ENCODE measurements around the gene PLN. TPM values are rescaled to one million over a fixed set of nuclear protein-coding genes. Genes with fewer than 3 reads are reported as not detected.
A peak's percentile ranks its signal among the peaks of the same experiment; 100 is the strongest.

PLN gene
- total RNA-seq, 1 experiment from 2014 or later = not detected

DNA sequence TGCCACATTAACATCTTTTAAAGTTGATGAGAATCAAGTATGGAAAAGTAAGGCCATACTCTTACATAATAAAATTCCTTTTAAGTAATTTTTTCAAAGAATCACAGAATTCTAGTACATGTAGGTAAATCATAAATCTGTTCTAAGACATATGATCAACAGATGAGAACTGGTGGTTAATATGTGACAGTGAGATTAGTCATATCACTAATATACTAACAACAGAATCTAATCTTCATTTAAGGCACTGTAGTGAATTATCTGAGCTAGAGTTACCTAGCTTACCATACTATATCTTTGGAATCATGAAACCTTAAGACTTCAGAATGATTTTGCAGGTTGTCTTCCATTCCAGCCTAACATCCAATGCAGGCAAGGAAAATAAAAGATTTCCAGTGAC is 11.6 kb downstream of the PLN start:
- Histone ChIP-seq H3K9me2 (replicated peaks; ENCODE audit: insufficient read depth, low read length) (no peaks in the 10 kb centered on the region), H3K4me1 (ENCODE audit: low read length) (no peaks in the 10 kb centered on the region), H3K9me3 (ENCODE audit: low read length) (no peaks in the 10 kb centered on the region), H3K27me3 (ENCODE audit: low read length) (no peaks in the 10 kb centered on the region), H3K36me3 (ENCODE audit: insufficient read depth, low read length) (no peaks in the 10 kb centered on the region), H3K4me2 (ENCODE audit: low read depth, low read length, poor library complexity, severe bottlenecking) (no peak overlapping the region), H3K79me2 (ENCODE audit: low read length) (no peaks in the 10 kb centered on the region), H3K9ac (ENCODE audit: low read length) (no peak overlapping the region), H3K4me3 (ENCODE audit: low read length) (no peak overlapping the region), H2AFZ (ENCODE audit: low read length) (no peak overlapping the region), H4K20me1 (ENCODE audit: insufficient read depth, low read depth, low read length) (peaks cover under 1% of the 10 kb centered on the region; the same call in 1 of the 2 replicates), H3K27ac (ENCODE audit: low read length) (no peak overlapping the region)
- no peak for DNase-seq

DNA sequence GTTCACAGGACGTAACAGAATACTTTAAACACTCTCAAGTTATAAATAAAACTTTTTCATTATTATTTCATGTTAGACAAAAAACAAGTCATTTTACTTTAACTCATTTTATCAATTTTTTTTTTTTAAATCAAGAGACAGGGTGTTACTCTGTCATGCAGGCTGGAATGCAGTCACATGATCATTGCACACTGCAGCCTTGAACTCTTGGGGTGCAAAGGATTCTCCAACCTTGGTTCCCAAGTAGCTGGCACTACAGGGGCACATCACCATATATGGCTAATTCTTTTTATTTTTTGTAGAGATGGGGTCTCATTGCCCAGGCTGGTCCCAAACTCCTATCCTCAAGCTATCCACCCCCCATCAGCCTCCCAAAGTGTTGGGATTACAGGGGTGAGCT is 14.2 kb downstream of the PLN start:
- H3K9me3 ChIP-seq (ENCODE audit: low read length) = no peaks in the 10 kb centered on the region
- H2AFZ ChIP-seq (ENCODE audit: low read length) = no peak overlapping the region
- H3K36me3 ChIP-seq (ENCODE audit: insufficient read depth, low read length) = no peaks in the 10 kb centered on the region
- no peaks in the 10 kb centered on the region for H3K27me3 ChIP-seq (ENCODE audit: low read length)
- no peak overlapping the region for H3K9ac ChIP-seq (ENCODE audit: low read length)
- no peak overlapping the region for H3K4me2 ChIP-seq (ENCODE audit: low read depth, low read length, poor library complexity, severe bottlenecking)
- no peak overlapping the region for H3K27ac ChIP-seq (ENCODE audit: low read length)
- no peak overlapping the region for H3K4me3 ChIP-seq (ENCODE audit: low read length)
- H3K79me2 ChIP-seq (ENCODE audit: low read length) = no peaks in the 10 kb centered on the region
- no peaks in the 10 kb centered on the region; the same call in 1 of the 2 replicates for H4K20me1 ChIP-seq (ENCODE audit: insufficient read depth, low read depth, low read length)
- no peak for DNase-seq
- no peaks in the 10 kb centered on the region for H3K4me1 ChIP-seq (ENCODE audit: low read length)
- no peaks in the 10 kb centered on the region for H3K9me2 ChIP-seq (replicated peaks; ENCODE audit: insufficient read depth, low read length)

DNA sequence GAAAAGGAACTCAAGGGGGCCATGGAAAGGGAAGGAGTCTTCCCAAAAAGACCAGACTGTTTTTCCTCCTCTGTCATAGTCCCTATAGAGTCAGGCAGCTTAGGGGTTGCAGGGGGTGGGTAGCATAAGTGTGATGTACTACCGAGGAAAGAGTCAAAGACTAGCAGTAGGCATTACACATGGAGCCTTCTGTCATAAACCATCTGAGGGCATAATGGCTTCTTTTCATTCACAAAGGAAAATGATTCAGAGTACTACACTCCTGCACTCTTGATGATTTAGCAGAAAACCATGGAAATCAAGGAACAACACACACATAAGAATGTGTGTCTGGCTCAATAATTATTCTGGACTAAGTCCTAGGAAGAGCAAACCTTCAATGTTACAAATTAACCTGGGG is 14.9 kb downstream of the PLN start:
- Histone ChIP-seq H3K9me3 (ENCODE audit: low read length) (no peaks in the 10 kb centered on the region), H2AFZ (ENCODE audit: low read length) (no peak overlapping the region), H3K4me3 (ENCODE audit: low read length) (no peak overlapping the region), H3K79me2 (ENCODE audit: low read length) (no peaks in the 10 kb centered on the region), H3K4me1 (ENCODE audit: low read length) (no peaks in the 10 kb centered on the region), H3K9me2 (replicated peaks; ENCODE audit: insufficient read depth, low read length) (no peaks in the 10 kb centered on the region), H3K27ac (ENCODE audit: low read length) (no peak overlapping the region), H3K27me3 (ENCODE audit: low read length) (no peaks in the 10 kb centered on the region), H4K20me1 (ENCODE audit: insufficient read depth, low read depth, low read length) (no peaks in the 10 kb centered on the region; the same call in 1 of the 2 replicates), H3K4me2 (ENCODE audit: low read depth, low read length, poor library complexity, severe bottlenecking) (no peak overlapping the region), H3K36me3 (ENCODE audit: insufficient read depth, low read length) (no peaks in the 10 kb centered on the region), H3K9ac (ENCODE audit: low read length) (no peak overlapping the region)
- no peak for DNase-seq

DNA sequence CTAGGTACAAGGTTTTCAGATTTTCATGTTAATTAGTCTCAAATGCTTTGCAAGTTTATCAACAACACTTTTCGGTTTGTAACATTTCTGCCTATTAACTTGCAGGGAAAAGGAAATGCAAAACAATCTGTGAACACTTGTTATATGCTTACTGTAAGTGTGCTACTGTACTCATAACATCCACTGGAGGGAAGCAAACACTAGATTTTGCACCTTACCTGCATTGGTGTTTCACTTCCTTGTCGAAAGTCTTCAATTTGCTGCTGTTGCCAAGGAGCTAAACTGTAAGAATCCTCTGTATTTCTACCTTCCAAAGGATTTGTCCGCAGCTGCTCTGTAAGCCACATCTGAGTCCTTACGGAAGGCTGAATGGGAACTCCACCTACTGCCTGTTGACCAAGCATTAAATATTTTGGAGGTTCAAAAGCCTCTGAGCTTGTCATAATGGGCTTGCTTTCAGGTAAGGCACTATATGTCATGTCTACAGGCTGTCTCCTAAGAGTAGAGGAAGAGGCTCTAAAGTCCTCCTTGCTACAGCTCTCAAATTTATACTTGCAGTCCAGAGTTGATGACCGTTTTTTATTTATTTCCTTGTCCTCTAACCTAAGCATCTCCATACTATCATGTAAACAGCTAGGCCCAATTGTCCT is 17.3 kb downstream of the PLN start:
- DNase-seq = peak; percentile 87
- Histone ChIP-seq H3K4me3 (ENCODE audit: low read length) (no peak overlapping the region), H3K27ac (ENCODE audit: low read length) (no peak overlapping the region), H3K36me3 (ENCODE audit: insufficient read depth, low read length) (no peaks in the 10 kb centered on the region), H3K27me3 (ENCODE audit: low read length) (no peaks in the 10 kb centered on the region), H3K4me2 (ENCODE audit: low read depth, low read length, poor library complexity, severe bottlenecking) (no peak overlapping the region), H3K9me2 (replicated peaks; ENCODE audit: insufficient read depth, low read length) (no peaks in the 10 kb centered on the region), H3K79me2 (ENCODE audit: low read length) (no peaks in the 10 kb centered on the region), H3K4me1 (ENCODE audit: low read length) (no peaks in the 10 kb centered on the region), H3K9me3 (ENCODE audit: low read length) (no peaks in the 10 kb centered on the region), H4K20me1 (ENCODE audit: insufficient read depth, low read depth, low read length) (peaks cover 5% of the 10 kb centered on the region; the same call in 1 of the 2 replicates), H2AFZ (ENCODE audit: low read length) (no peak overlapping the region), H3K9ac (ENCODE audit: low read length) (no peak overlapping the region)

DNA sequence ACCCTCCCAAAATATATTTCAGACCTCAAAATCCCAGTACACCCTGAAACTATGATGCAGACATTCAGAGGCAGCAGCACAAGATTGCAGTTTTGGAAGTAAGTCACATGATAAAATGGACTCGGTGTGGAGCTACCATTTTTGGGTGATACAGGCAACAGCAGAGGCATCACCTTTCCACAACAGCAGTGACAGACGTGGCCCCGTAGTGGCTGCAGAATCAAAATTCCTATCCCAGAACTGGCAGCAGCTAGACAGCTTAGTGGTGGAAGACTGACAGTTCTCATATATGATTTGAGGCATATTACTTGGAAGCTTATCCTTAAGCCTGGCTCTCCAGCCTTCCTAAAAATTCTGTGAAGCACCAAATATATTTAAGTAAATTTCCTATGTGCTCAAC is 19.9 kb downstream of the PLN start:
- Histone ChIP-seq H3K4me1 (ENCODE audit: low read length) (no peaks in the 10 kb centered on the region), H3K9me3 (ENCODE audit: low read length) (no peaks in the 10 kb centered on the region), H3K9ac (ENCODE audit: low read length) (no peak overlapping the region), H3K4me2 (ENCODE audit: low read depth, low read length, poor library complexity, severe bottlenecking) (no peak overlapping the region), H3K27me3 (ENCODE audit: low read length) (no peaks in the 10 kb centered on the region), H2AFZ (ENCODE audit: low read length) (no peak overlapping the region), H4K20me1 (ENCODE audit: insufficient read depth, low read depth, low read length) (peaks cover 5% of the 10 kb centered on the region; the same call in 1 of the 2 replicates), H3K27ac (ENCODE audit: low read length) (no peak overlapping the region), H3K4me3 (ENCODE audit: low read length) (no peak overlapping the region), H3K36me3 (ENCODE audit: insufficient read depth, low read length) (no peaks in the 10 kb centered on the region), H3K79me2 (ENCODE audit: low read length) (no peaks in the 10 kb centered on the region), H3K9me2 (replicated peaks; ENCODE audit: insufficient read depth, low read length) (no peaks in the 10 kb centered on the region)
- no peak for DNase-seq

DNA sequence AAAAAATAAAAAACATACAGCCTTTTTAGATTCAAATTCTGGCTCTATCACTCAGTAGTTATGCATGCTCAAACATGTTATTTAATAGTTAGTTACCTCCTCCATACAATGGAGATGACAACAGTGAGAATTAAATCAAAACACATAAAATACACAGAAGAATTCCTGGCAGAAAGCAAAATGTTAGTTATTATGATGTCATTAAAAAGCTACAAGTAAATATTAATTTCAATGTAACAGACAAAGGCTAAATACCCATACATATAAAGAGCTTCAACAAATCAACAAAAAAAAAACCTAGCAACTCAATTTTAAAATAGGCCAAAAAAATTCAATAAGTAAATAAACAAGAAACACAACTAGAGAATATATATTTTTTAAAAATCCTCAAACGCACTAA is 21.4 kb downstream of the PLN start:
- no peaks in the 10 kb centered on the region for H3K4me1 ChIP-seq (ENCODE audit: low read length)
- H3K79me2 ChIP-seq (ENCODE audit: low read length) = no peaks in the 10 kb centered on the region
- no peak overlapping the region for H3K4me2 ChIP-seq (ENCODE audit: low read depth, low read length, poor library complexity, severe bottlenecking)
- no peak for DNase-seq
- peaks cover 8% of the 10 kb centered on the region for H3K9me3 ChIP-seq (ENCODE audit: low read length)
- H3K4me3 ChIP-seq (ENCODE audit: low read length) = no peak overlapping the region
- H3K9ac ChIP-seq (ENCODE audit: low read length) = no peak overlapping the region
- no peak overlapping the region for H3K27ac ChIP-seq (ENCODE audit: low read length)
- H3K36me3 ChIP-seq (ENCODE audit: insufficient read depth, low read length) = no peaks in the 10 kb centered on the region; the same call in 1 of the 2 replicates
- H4K20me1 ChIP-seq (ENCODE audit: insufficient read depth, low read depth, low read length) = 0 out of 2 replicates have a peak, but pooled peaks cover 5% of the 10 kb centered on the region
- no peak overlapping the region for H2AFZ ChIP-seq (ENCODE audit: low read length)
- no peaks in the 10 kb centered on the region for H3K9me2 ChIP-seq (replicated peaks; ENCODE audit: insufficient read depth, low read length)
- H3K27me3 ChIP-seq (ENCODE audit: low read length) = no peaks in the 10 kb centered on the region

DNA sequence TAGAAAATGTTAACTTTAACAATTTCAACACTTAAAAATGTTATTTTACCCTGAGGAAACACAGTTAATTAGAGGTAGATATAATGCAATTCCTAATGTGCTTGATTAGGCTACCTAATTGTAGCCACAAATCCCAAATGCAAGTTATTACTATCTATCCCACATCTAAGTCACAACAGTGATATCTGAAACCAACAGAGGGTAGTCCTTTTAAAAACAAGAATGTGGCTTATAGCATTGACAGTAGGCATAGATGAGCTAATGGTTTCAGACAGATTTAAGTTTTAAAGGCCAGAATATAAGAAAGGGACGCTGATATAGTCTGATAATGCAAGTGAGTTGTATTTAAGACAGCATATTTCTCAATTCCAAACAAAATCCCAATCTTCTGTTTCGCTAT is 23.0 kb downstream of the PLN start:
- Histone ChIP-seq H3K9ac (ENCODE audit: low read length) (no peak overlapping the region), H3K4me1 (ENCODE audit: low read length) (no peaks in the 10 kb centered on the region), H3K27ac (ENCODE audit: low read length) (no peak overlapping the region), H3K4me3 (ENCODE audit: low read length) (no peak overlapping the region), H3K27me3 (ENCODE audit: low read length) (no peaks in the 10 kb centered on the region), H2AFZ (ENCODE audit: low read length) (no peak overlapping the region), H3K79me2 (ENCODE audit: low read length) (no peaks in the 10 kb centered on the region), H3K36me3 (ENCODE audit: insufficient read depth, low read length) (no peaks in the 10 kb centered on the region; the same call in 1 of the 2 replicates), H3K9me2 (replicated peaks; ENCODE audit: insufficient read depth, low read length) (no peaks in the 10 kb centered on the region), H3K9me3 (ENCODE audit: low read length) (peaks cover 18% of the 10 kb centered on the region), H4K20me1 (ENCODE audit: insufficient read depth, low read depth, low read length) (0 out of 2 replicates have a peak, but pooled peaks cover 5% of the 10 kb centered on the region), H3K4me2 (ENCODE audit: low read depth, low read length, poor library complexity, severe bottlenecking) (no peak overlapping the region)
- DNase-seq = no peak

DNA sequence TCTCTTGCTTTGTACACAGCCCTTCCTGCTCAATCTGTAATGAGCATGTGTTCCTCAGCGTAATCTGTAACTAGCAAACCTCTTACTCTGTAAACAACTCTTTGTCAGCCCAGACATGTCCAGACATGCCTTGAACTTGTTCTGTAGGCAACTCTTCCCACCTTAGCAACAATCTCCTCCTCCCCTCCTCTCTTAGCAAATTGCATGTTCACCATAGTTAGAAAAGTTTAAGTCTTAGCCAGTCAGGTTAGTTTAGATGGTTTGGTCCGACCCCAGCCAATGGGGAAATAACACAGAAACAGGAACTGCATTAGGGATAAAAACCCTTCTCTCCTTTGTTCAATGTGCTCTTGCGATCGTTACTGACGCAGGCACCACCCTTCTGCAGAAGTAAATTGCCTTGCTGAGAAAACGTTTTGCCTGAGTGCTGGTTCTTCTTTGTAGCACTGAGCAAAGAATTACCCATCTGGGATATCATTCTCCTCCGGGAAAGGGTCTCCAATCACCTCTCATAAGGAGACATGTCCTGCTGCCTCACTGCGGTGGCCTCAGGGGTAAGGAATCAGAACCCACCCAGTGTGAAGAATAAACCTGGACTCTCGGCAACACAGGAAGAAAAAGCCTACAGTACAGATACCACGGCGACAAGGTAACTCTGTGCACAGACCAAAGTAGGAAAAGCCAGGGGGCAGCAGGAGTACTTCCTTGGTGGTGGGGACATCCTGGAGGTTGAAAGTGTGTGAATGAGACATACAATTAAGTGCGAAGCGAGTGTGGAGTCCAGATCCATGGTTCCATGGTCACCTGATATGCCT is 26.2 kb downstream of the PLN start:
- Histone ChIP-seq H3K4me2 (ENCODE audit: low read depth, low read length, poor library complexity, severe bottlenecking) (no peak overlapping the region), H3K27ac (ENCODE audit: low read length) (no peak overlapping the region), H3K36me3 (ENCODE audit: insufficient read depth, low read length) (no peaks in the 10 kb centered on the region; the same call in 1 of the 2 replicates), H3K4me3 (ENCODE audit: low read length) (no peak overlapping the region), H3K9ac (ENCODE audit: low read length) (no peak overlapping the region), H2AFZ (ENCODE audit: low read length) (no peak overlapping the region), H3K27me3 (ENCODE audit: low read length) (no peaks in the 10 kb centered on the region), H3K79me2 (ENCODE audit: low read length) (no peaks in the 10 kb centered on the region), H3K4me1 (ENCODE audit: low read length) (no peaks in the 10 kb centered on the region), H4K20me1 (ENCODE audit: insufficient read depth, low read depth, low read length) (no peaks in the 10 kb centered on the region), H3K9me3 (ENCODE audit: low read length) (peaks cover 20% of the 10 kb centered on the region), H3K9me2 (replicated peaks; ENCODE audit: insufficient read depth, low read length) (no peaks in the 10 kb centered on the region)
- DNase-seq = no peak

All from Karpas-422 (cell line).